Measurements from ENCODE around the gene ODAD2. TPM values are rescaled to one million over a fixed set of nuclear protein-coding genes. Genes with fewer than 3 reads are reported as not detected.
"Not testable (repeated sequence)": the region's sequence is repeated elsewhere in the genome, so short reads cannot be mapped to it uniquely, and the experiment has no call there.

Gene ODAD2
- total RNA-seq, 1 experiment from 2014 or later: 4.1 TPM

- H3K36me3 Mint-ChIP-seq: no peaks in the 10 kb centered on the region
- no peak overlapping the region for H3K4me3 Mint-ChIP-seq
- TF ChIP-seq HMGXB4 (CRISPR knock-in tag; IDR thresholded peaks at IDR 0.05) (no peak), CREB1 (CRISPR knock-in tag; IDR thresholded peaks at IDR 0.05) (no peak), ZNF425 (CRISPR knock-in tag; conservative IDR thresholded peaks at IDR 0.05) (no peak), ZNF121 (CRISPR knock-in tag; IDR thresholded peaks at IDR 0.05) (no peak), MLX (CRISPR knock-in tag; IDR thresholded peaks at IDR 0.05) (no peak), ZMAT4 (CRISPR knock-in tag; IDR thresholded peaks at IDR 0.05) (no peak), TP53 (CRISPR knock-in tag; IDR thresholded peaks at IDR 0.05) (no peak), MAX (CRISPR knock-in tag; IDR thresholded peaks at IDR 0.05) (no peak), ZNF263 (CRISPR knock-in tag; IDR thresholded peaks at IDR 0.05; ENCODE audit: low read depth) (no peak), GTF2I (CRISPR knock-in tag; conservative IDR thresholded peaks at IDR 0.05) (no peak), E2F5 (CRISPR knock-in tag; IDR thresholded peaks at IDR 0.05) (no peak), NFE2L1 (CRISPR knock-in tag; IDR thresholded peaks at IDR 0.05) (no peak), SOX15 (CRISPR knock-in tag; IDR thresholded peaks at IDR 0.05) (no peak), CTCF (IDR thresholded peaks at IDR 0.05) (no peak), AR (CRISPR knock-in tag; IDR thresholded peaks at IDR 0.05) (no peak), RELA (CRISPR knock-in tag; IDR thresholded peaks at IDR 0.05; ENCODE audit: borderline replicate concordance) (no peak), ZNF219 (CRISPR knock-in tag; IDR thresholded peaks at IDR 0.05; ENCODE audit: borderline replicate concordance) (no peak), ERG (CRISPR knock-in tag; IDR thresholded peaks at IDR 0.05) (no peak), IRF1 (CRISPR knock-in tag; IDR thresholded peaks at IDR 0.05) (no peak), CREM (CRISPR knock-in tag; IDR thresholded peaks at IDR 0.05) (no peak)
- no peaks in the 10 kb centered on the region for H3K9me3 Mint-ChIP-seq
- no peak for ATAC-seq
- no peak overlapping the region for H3K27ac Mint-ChIP-seq
- DNase-seq (ENCODE audit: low spot score): no peak
- POLR2A ChIA-PET: no interaction called here
- no peaks in the 10 kb centered on the region for H3K4me1 Mint-ChIP-seq
- CTCF ChIA-PET: no interaction called here
- no peaks in the 10 kb centered on the region for H3K27me3 Mint-ChIP-seq (ENCODE audit: low read depth)
Measured at GRCh38 chr10:27959093-27959715, 39.7 kb downstream of the ODAD2 start.

GRCh38 chr10:27958383-27958782 lies 40.5 kb downstream of the ODAD2 start:
- ATAC-seq; POLR2A ChIA-PET; H3K36me3 Mint-ChIP-seq; DNase-seq (ENCODE audit: low spot score); CTCF ChIA-PET; H3K4me1 Mint-ChIP-seq; H3K9me3 Mint-ChIP-seq; H3K4me3 Mint-ChIP-seq; H3K27ac Mint-ChIP-seq; H3K27me3 Mint-ChIP-seq (ENCODE audit: low read depth): not testable (repeated sequence)

Data from WTC11 (cell line).